ENCODE measurements around the gene DENND2A.

DENND2A gene, protein sequence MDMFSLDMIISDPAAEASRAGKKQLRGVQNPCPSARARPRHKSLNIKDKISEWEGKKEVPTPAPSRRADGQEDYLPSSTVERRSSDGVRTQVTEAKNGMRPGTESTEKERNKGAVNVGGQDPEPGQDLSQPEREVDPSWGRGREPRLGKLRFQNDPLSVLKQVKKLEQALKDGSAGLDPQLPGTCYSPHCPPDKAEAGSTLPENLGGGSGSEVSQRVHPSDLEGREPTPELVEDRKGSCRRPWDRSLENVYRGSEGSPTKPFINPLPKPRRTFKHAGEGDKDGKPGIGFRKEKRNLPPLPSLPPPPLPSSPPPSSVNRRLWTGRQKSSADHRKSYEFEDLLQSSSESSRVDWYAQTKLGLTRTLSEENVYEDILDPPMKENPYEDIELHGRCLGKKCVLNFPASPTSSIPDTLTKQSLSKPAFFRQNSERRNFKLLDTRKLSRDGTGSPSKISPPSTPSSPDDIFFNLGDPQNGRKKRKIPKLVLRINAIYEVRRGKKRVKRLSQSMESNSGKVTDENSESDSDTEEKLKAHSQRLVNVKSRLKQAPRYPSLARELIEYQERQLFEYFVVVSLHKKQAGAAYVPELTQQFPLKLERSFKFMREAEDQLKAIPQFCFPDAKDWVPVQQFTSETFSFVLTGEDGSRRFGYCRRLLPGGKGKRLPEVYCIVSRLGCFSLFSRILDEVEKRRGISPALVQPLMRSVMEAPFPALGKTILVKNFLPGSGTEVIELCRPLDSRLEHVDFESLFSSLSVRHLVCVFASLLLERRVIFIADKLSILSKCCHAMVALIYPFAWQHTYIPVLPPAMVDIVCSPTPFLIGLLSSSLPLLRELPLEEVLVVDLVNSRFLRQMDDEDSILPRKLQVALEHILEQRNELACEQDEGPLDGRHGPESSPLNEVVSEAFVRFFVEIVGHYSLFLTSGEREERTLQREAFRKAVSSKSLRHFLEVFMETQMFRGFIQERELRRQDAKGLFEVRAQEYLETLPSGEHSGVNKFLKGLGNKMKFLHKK

DNA sequence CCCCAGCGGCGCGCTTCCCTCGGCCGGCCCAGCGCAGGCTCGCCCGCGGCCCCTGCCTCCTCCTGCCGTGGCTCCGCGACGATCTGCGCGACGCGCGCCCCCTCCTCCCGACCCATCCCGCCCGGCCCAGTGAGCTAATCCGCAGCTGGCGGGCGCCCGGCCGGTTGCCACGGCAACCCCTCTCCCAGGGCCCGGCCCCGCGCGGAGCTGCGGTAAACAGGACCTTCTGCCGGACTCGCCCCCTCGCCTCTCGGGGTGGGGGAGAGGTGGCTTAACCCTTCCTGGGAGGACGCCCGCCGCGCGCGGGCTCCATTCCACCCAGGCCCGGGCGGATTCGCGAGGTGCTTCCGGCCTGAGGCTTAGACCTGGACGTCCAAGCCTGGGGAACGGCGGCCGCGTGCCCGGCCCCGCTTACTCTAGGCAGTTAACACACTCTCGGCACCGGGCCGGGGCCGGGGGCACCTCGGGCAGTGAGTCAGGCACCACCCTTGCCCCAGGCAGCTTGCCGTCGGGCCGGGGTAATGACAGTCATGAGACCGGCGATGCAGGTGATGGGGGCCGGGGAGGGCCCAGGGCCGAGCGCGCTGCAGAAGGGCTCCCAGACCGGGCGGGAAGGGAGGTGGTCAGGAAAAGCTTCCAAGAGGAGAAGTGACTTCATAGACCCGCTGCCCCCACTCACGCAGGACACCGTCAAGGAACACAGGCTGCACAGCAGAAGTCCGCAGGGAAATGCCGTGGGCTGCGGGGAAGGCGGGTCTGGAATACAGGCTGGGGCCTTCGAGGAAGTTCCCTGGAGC is at the start of gene DENND2A:
DENND2A (minus strand) TSS at position 87 of the 797 bp plus-strand sequence. CDS start 38,416 bp downstream, outside the sequence.
- H3K4me1 Mint-ChIP-seq: peaks cover 65% of the 10 kb centered on the region

DNA sequence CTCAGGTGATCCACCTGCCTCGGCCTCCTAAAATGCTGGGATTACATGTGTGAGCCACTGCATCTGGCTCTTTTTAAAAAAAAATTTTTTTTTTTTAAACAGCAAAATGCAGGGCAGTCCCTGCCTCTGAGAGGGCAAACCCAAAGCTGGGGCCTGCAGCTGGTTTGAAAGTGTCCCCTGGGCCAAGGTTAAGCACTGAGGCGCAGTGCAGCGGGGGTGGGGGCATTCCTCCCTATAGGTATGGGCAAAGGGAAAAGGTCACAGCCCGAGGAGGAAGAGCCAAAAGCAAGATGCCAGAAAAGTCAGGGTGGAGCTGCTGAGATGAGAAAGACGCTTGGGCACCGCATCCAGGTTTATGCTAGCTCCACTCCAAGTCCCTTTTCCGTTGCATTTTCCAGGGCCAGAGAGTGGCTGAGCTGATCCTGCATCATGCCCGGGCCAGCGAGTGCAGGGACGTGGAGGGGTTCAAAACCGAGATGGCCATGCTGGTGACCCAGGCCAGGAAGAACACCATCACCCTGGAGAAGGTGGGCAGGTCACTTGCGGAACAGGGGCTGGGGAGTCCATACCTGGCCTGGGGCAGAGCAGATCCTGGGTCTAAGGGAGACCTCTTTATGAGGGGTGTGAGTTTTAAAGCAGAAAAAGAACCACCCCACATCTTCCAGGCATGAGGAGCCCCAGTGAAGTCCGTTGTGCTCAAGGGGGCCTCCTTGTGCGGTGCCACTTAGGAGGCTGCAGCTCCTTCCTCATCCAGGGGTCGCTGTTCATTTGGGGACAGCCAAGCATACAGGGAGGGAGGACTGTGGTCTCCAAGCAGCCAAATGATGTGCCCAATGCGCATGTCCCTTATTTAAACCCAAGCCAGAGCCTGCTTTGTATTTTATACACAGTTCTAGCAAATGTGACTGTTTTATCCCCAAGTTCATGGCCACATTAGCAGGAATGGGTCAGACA is 48.9 kb upstream of the DENND2A start:
- DNase-seq: no peak
- H3K36me3 Mint-ChIP-seq (ENCODE audit: low read depth): peaks cover 14% of the 10 kb centered on the region
- H3K27ac Mint-ChIP-seq: no peak overlapping the region
- H3K9me3 Mint-ChIP-seq: no peaks in the 10 kb centered on the region
- H3K4me1 Mint-ChIP-seq: peaks cover 7% of the 10 kb centered on the region
- TF ChIP-seq, protein P1, sequence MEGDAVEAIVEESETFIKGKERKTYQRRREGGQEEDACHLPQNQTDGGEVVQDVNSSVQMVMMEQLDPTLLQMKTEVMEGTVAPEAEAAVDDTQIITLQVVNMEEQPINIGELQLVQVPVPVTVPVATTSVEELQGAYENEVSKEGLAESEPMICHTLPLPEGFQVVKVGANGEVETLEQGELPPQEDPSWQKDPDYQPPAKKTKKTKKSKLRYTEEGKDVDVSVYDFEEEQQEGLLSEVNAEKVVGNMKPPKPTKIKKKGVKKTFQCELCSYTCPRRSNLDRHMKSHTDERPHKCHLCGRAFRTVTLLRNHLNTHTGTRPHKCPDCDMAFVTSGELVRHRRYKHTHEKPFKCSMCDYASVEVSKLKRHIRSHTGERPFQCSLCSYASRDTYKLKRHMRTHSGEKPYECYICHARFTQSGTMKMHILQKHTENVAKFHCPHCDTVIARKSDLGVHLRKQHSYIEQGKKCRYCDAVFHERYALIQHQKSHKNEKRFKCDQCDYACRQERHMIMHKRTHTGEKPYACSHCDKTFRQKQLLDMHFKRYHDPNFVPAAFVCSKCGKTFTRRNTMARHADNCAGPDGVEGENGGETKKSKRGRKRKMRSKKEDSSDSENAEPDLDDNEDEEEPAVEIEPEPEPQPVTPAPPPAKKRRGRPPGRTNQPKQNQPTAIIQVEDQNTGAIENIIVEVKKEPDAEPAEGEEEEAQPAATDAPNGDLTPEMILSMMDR (IDR thresholded peaks at IDR 0.05): no peak
- H3K27me3 Mint-ChIP-seq (ENCODE audit: low read depth, poor library complexity): peaks cover 7% of the 10 kb centered on the region
- no peak overlapping the region for H3K4me3 Mint-ChIP-seq

More for the DNA sequence above, at the start of gene DENND2A:
- Mint-ChIP-seq H3K27me3 (ENCODE audit: low read depth, poor library complexity) (peaks cover 3% of the 10 kb centered on the region), H3K36me3 (ENCODE audit: low read depth) (peaks cover 4% of the 10 kb centered on the region), H3K9me3 (no peaks in the 10 kb centered on the region), H3K27ac (peak within 1 kb of the TSS; percentile 98), H3K4me3 (peak within 1 kb of the TSS; percentile 99)
- DNase-seq: peak; percentile 89
- TF ChIP-seq, protein P1 (IDR thresholded peaks at IDR 0.05): no peak

DNA sequence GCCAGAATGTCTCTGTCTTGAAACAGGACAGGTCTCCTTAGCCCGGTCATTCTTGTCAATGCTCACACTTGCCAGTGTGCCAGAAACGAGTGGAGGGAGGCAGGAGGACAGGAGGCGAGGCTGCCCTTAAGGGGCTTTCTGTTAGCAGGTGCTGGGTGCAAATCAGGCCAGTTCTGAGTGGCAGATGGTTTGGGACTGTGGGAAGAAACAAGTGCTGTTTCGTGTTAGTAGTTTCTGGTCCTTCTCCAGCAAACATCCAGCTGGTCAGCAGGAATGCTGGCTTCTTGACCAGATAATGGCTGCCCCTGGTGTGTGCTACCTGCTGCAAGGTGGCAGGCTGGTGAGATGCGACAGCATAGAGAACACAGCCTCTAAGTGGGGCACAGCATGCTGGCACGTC is 47.7 kb upstream of the DENND2A start:
- no peaks in the 10 kb centered on the region for H3K9me3 Mint-ChIP-seq
- no peak overlapping the region for H3K4me3 Mint-ChIP-seq
- H3K4me1 Mint-ChIP-seq: peaks cover 17% of the 10 kb centered on the region
- TF ChIP-seq, protein P1 (IDR thresholded peaks at IDR 0.05): no peak
- H3K27ac Mint-ChIP-seq: peak overlapping the region; percentile 69
- peaks cover 24% of the 10 kb centered on the region for H3K36me3 Mint-ChIP-seq (ENCODE audit: low read depth)
- no peak for DNase-seq
- peaks cover 4% of the 10 kb centered on the region for H3K27me3 Mint-ChIP-seq (ENCODE audit: low read depth, poor library complexity)

DNA sequence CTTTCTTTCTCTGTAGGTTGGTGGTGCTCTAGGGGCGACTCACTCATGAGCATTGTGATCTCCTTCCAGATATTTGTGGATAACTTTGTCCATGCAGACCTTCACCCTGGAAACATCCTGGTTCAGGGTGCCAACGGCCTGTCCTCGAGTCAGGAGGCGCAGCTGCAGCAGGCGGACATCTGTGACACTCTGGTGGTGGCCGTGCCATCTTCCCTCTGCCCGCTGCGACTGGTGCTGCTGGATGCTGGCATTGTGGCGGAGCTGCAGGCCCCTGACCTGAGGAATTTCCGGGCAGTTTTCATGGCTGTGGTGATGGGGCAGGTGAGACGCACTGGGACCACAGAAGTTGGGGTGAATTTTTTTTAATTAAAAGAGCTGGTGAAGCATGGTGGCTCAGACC is 46.3 kb upstream of the DENND2A start:
- DNase-seq: no peak
- Mint-ChIP-seq H3K4me1 (peaks cover 23% of the 10 kb centered on the region), H3K27me3 (ENCODE audit: low read depth, poor library complexity) (peaks cover 4% of the 10 kb centered on the region), H3K4me3 (no peak overlapping the region), H3K36me3 (ENCODE audit: low read depth) (peaks cover 25% of the 10 kb centered on the region), H3K9me3 (no peaks in the 10 kb centered on the region), H3K27ac (no peak overlapping the region)
- TF ChIP-seq, protein P1 (IDR thresholded peaks at IDR 0.05): no peak
